Measurements from ENCODE around the gene CR2. TPM values are rescaled to one million over a fixed set of nuclear protein-coding genes. Genes with fewer than 3 reads are reported as not detected.

CR2 gene
- total RNA-seq, 6 experiments from 2014 or later, result not detected

DNA sequence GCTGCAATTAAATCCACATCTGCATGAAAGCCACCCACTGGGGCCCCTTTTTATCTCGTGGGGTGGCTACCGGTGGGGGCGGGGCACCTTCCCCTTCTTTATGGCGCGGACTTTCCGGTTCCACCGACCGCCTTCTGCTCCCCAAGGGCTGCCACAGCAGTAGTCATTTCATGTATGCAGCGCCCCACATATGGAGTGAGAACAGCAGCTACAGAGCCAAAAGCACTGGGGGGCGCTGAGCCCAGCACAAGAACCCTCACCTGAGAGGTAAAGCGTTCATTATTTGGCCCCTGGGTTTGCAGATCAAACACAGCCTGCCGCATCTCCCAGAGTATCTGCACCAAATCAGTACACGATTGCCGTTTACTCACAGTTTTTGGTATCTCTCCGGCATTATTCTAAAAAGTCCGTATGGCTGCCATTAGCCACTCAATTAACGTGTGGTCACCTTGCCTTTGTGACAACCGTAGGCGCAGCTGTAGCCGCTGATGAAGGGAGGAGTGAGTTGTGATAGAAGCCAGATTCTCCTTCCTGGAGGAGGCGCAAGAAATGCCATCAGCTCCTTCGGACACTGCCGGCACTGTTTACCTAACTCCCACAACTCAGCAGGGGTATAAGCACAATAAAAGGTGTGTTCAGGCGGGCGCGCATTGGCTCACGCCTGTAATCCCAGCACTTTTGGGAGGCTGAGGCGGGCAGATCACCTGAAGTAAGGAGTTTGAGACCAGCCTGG lies 30.4 kb upstream of the CR2 start:
- TF ChIP-seq, protein P1, sequence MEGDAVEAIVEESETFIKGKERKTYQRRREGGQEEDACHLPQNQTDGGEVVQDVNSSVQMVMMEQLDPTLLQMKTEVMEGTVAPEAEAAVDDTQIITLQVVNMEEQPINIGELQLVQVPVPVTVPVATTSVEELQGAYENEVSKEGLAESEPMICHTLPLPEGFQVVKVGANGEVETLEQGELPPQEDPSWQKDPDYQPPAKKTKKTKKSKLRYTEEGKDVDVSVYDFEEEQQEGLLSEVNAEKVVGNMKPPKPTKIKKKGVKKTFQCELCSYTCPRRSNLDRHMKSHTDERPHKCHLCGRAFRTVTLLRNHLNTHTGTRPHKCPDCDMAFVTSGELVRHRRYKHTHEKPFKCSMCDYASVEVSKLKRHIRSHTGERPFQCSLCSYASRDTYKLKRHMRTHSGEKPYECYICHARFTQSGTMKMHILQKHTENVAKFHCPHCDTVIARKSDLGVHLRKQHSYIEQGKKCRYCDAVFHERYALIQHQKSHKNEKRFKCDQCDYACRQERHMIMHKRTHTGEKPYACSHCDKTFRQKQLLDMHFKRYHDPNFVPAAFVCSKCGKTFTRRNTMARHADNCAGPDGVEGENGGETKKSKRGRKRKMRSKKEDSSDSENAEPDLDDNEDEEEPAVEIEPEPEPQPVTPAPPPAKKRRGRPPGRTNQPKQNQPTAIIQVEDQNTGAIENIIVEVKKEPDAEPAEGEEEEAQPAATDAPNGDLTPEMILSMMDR (IDR thresholded peaks at IDR 0.05), result no peak
- no peaks in the 10 kb centered on the region; the same call in 1 of the 2 replicates for H3K9me3 Mint-ChIP-seq
- no peaks in the 10 kb centered on the region for H3K4me1 Mint-ChIP-seq (ENCODE audit: low read depth)
- no peak overlapping the region for H3K4me3 Mint-ChIP-seq
- H3K27ac Mint-ChIP-seq, result no peak overlapping the region
- H3K36me3 Mint-ChIP-seq (ENCODE audit: low read depth), result no peaks in the 10 kb centered on the region
- H3K27me3 Mint-ChIP-seq (ENCODE audit: insufficient read depth), result peaks cover 5% of the 10 kb centered on the region
- no peak for DNase-seq

DNA sequence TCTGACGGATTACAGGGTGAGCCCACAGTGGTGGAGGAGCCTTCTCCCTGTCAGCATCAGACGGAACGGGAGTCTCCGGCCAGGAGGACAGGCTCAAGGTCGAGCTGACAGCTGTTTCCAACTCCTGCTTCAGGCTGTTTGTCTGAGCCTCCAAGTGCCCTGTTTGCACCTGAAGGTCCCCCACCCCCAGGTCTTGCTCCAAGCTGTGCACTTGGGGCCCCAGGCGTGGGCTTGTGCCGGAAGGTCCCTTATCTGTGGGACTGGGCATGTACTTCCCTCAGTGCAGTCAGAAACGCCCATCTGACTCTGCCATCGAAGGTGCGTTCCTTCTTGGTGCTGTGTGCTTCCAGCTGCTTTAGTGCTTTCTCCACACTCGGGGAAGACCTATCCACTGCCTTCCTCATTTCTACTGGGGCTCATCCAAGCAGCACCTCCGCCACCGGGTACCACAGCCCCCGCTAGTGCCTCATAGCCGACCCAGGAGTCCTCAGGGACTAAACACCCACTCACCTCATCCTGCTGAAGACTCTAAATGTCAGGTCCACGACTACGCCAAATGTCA lies 29.5 kb upstream of the CR2 start:
- peaks cover 11% of the 10 kb centered on the region for H3K27me3 Mint-ChIP-seq (ENCODE audit: insufficient read depth)
- H3K4me1 Mint-ChIP-seq (ENCODE audit: low read depth), result no peaks in the 10 kb centered on the region
- TF ChIP-seq, protein P1 (IDR thresholded peaks at IDR 0.05), result no peak
- H3K4me3 Mint-ChIP-seq, result no peak overlapping the region
- no peaks in the 10 kb centered on the region; the same call in 1 of the 2 replicates for H3K9me3 Mint-ChIP-seq
- no peak for DNase-seq
- H3K36me3 Mint-ChIP-seq (ENCODE audit: low read depth), result no peaks in the 10 kb centered on the region
- H3K27ac Mint-ChIP-seq, result no peak overlapping the region

DNA sequence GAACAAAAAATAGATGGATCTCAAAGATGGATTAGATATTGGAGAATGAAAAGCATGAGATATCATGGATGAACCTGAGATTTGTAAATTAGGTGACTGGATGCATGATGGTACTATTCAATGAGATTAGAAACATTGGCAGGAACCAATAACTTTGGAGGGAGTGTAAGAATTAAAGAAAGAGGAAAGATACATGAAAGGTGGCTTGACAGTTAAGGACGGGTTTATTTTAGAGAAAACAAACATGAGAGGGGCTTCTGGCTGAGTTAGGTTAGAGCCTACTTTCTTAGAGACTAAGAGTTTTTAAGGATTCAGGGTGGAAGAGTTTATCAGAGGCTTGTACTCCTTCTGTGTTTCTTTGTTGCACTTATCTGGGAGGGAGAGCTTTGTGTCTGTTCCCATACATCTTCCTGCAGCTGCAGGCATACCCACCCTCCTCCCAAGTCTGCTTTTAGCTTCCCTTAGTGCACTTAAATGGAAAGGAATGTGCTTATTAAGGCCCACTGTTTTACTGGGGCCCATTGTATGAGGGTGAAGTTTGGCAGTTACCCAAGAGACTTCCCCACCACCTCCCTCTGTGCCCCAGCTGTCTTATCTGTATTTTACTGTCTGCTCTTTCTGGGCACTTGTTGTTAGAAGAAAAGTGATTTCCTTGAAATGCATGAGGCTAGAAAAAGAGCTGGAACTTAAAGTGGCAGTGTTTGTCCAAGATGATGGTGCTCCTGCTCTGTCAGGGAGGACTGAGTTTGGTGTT lies 26.1 kb upstream of the CR2 start:
- Mint-ChIP-seq H3K36me3 (ENCODE audit: low read depth) (no peaks in the 10 kb centered on the region), H3K4me3 (no peak overlapping the region), H3K27ac (no peak overlapping the region), H3K9me3 (no peaks in the 10 kb centered on the region), H3K4me1 (ENCODE audit: low read depth) (no peaks in the 10 kb centered on the region), H3K27me3 (ENCODE audit: insufficient read depth) (peaks cover 12% of the 10 kb centered on the region)
- TF ChIP-seq, protein P1 (IDR thresholded peaks at IDR 0.05), result no peak
- DNase-seq, result no peak

DNA sequence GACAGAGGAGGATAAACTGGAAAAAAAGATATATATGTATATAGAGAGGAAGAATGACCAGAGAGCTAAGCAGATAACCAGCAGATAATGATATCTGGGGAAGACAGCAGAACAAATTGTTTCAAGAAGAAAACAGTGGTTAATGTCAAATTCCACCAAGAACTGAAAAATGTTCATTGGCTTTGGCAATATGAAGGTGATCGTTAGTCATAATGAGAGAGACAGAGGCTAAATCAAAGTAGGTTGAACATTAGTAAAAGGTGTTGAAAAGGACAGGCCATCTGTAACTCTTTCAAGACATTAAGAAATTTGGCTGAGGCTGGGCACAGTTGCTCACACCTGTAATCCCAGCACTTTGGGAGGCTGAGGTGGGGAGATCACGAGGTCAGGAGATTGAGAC lies 25.3 kb upstream of the CR2 start:
- Mint-ChIP-seq H3K27me3 (ENCODE audit: insufficient read depth) (peaks cover 12% of the 10 kb centered on the region), H3K27ac (no peak overlapping the region), H3K36me3 (ENCODE audit: low read depth) (no peaks in the 10 kb centered on the region), H3K4me3 (no peak overlapping the region), H3K9me3 (no peaks in the 10 kb centered on the region), H3K4me1 (ENCODE audit: low read depth) (no peaks in the 10 kb centered on the region)
- TF ChIP-seq, protein P1 (IDR thresholded peaks at IDR 0.05), result no peak
- DNase-seq, result no peak

DNA sequence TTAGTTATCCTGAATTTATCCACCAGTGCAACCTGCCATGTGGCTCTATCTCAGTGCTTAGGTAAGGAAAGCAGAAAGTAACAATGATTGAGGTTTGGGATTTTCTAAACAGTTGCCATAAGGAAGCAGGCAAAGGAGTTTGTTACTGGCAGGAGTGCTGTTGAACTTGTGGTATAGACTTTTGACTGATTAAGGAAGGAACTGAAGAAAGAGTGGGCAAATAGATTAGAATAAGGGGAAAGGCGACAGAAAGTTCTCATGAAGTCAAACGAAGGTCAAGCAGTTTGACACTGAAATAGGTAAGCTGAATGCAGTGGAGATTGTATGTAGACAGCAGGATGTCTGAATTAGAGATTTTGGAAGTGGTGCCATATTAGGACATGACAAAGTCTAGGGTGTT lies 24.2 kb upstream of the CR2 start:
- Mint-ChIP-seq H3K9me3 (no peaks in the 10 kb centered on the region), H3K27me3 (ENCODE audit: insufficient read depth) (peaks cover 12% of the 10 kb centered on the region), H3K4me1 (ENCODE audit: low read depth) (no peaks in the 10 kb centered on the region), H3K27ac (no peak overlapping the region), H3K36me3 (ENCODE audit: low read depth) (no peaks in the 10 kb centered on the region), H3K4me3 (no peak overlapping the region)
- DNase-seq, result no peak
- TF ChIP-seq, protein P1 (IDR thresholded peaks at IDR 0.05), result no peak

All from HFFc6 (cell line).